NCI-H1417 (cell line): ENCODE data around the gene ACOT13.
"Not testable (repeated sequence)": the region's sequence is repeated elsewhere in the genome, so short reads cannot be mapped to it uniquely, and the experiment has no call there.

Experiments
- DNase-seq, 3 experiments: peaks; one replicate each; lab custom pipeline; 2025; lab: John Stamatoyannopoulos, UW

Gene ACOT13

GRCh38 chr6:24692848-24693592, 26.1 kb downstream of the ACOT13 start:
- no peak for DNase-seq

- DNase-seq = no peak
Observed at GRCh38 chr6:24694198-24694597, 27.3 kb downstream of the ACOT13 start.

- DNase-seq = peak; percentile 33 to 75 (median 51)
Observed at GRCh38 chr6:24695635-24696034, 28.8 kb downstream of the ACOT13 start.

GRCh38 chr6:24696097-24696496, 29.2 kb downstream of the ACOT13 start:
- DNase-seq = no peak

GRCh38 chr6:24699521-24700359, 32.9 kb downstream of the ACOT13 start:
- DNase-seq = no peak

GRCh38 chr6:24702720-24703282, 35.9 kb downstream of the ACOT13 start:
- no peak for DNase-seq

- no peak for DNase-seq
Observed at GRCh38 chr6:24704468-24704867, 37.6 kb downstream of the ACOT13 start.

GRCh38 chr6:24708612-24709011, 41.7 kb downstream of the ACOT13 start:
- no peak for DNase-seq

- DNase-seq = no peak
Observed at GRCh38 chr6:24709014-24709711, 42.3 kb downstream of the ACOT13 start.

GRCh38 chr6:24710519-24711303, 43.8 kb downstream of the ACOT13 start:
- no peak for DNase-seq

GRCh38 chr6:24716602-24717148, 49.8 kb downstream of the ACOT13 start:
- not testable (repeated sequence) for DNase-seq

- DNase-seq = peak in 1 of 3 experiments; percentile 19
Observed at GRCh38 chr6:24718449-24719124, 51.7 kb downstream of the ACOT13 start.

- peak in 2 of 3 experiments; percentile 22 to 55 for DNase-seq
Observed at GRCh38 chr6:24719125-24719971, 52.5 kb downstream of the ACOT13 start, which contains the start of gene C6orf62. C6orf62 (minus strand) TSS chr6:24719154; CDS start chr6:24718668, 486 bp downstream.

- peak; percentile 20 to 78 (median 72) for DNase-seq
Observed at GRCh38 chr6:24720131-24720603, 53.3 kb downstream of the ACOT13 start.

GRCh38 chr6:24720604-24721460, 54.0 kb downstream of the ACOT13 start:
- peak; percentile 99 to 100 (median 99) for DNase-seq

- peak; percentile 60 to 98 (median 95) for DNase-seq
Observed at GRCh38 chr6:24721461-24722215, 54.8 kb downstream of the ACOT13 start.

- no peak for DNase-seq
Observed at GRCh38 chr6:24723270-24723669, 56.4 kb downstream of the ACOT13 start.
